Stimulated activated CD8-positive, alpha-beta memory T cell treated with anti-CD3 and anti-CD28 coated beads, Interleukin-7, amount 100 ng/mL, for 48 hours (primary cell): ENCODE results near the gene RACGAP1.

Source experiments
- DNase-seq, 2 donors: peaks; one replicate each; pipeline ENCODE4 v3.0.0-alpha.2; 2020; ENCODE audit warnings: low read depth in 1 of 2; ENCODE audit errors: extremely low read depth in 1 of 2

The RACGAP1 gene

DNA sequence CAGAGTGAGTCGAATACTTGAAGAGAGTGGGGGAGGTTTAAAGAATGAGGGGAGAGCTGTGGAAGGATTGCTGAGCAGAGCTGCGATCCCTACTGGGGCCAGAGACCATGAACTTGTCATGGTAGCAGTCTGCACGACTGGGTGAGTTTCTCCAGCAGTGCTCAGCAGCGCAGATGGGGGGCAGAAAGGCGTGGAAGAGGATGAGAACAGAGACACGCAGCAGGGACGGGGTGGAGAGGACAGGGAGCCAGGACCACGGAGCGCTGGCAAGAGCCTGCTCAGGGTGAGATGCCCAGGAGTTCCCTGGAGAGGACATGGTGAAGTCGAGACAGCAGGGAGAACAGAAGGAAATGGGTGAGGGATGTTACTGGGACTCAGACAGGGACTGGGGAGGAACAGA lies 54.6 kb downstream of the RACGAP1 start:
- DNase-seq = no peak

DNA sequence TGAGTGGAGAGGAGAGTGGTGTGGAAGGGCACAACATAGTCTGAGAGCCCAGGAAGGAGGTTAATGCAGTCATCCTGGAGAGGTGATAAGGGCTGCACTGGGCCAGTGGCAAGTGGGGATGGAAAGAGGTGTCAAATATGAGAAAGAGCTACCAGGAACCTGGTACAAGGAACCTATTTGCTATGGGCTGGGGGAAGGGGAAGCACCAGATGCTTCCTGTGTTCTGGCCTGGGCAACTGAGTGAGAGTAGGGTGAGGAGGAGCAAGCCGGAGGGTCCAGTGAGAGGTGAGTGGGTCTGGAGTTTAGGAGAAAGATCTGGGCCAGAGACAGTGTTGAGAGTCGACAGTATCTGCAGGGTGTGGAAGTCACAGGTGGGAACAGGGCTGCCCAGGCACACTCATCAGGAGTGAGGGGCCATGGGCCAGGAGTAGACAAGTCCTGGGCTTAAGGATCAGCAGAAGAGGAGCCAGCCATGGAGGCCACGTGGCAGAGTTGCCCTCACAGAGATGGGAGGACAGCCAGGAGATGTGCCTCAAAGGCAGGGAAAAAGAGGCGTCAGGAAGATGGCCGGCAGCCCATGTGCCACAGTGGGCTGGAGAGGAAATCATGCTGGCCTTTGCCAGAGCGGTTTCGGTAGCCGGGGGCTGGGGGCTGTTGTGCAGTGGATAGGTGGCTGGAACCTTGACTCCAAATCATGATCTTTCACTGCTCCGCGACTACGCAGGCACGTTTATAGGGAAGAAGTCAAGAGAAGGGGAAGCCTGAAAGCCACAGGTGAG lies 55.5 kb downstream of the RACGAP1 start:
- DNase-seq = no peak

GRCh38 chr12:49969027-49969426 lies 56.3 kb downstream of the RACGAP1 start:
- DNase-seq = no peak

DNA sequence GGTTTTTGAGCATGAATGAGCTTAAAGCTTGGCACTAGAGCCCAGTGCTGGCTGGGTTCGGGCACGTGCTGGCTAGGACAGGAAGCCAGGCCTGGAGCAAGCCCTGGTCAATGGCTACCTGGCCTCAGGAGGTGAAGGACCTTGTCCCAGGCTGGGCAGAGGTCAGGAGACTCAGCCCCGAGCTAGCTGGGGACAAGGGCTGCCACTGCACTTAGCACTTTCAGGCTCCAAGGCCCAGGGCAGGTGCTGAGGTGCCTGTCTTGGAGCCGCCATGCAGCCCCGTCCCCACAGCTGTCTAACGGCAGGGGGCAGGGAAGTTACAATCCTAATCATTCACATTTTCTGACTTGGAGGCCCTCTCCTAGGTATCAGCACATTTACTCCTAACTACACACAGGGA lies 56.8 kb downstream of the RACGAP1 start:
- DNase-seq = no peak

- DNase-seq = no peak
Observed at GRCh38 chr12:49967777-49968250, 57.5 kb downstream of the RACGAP1 start.

DNA sequence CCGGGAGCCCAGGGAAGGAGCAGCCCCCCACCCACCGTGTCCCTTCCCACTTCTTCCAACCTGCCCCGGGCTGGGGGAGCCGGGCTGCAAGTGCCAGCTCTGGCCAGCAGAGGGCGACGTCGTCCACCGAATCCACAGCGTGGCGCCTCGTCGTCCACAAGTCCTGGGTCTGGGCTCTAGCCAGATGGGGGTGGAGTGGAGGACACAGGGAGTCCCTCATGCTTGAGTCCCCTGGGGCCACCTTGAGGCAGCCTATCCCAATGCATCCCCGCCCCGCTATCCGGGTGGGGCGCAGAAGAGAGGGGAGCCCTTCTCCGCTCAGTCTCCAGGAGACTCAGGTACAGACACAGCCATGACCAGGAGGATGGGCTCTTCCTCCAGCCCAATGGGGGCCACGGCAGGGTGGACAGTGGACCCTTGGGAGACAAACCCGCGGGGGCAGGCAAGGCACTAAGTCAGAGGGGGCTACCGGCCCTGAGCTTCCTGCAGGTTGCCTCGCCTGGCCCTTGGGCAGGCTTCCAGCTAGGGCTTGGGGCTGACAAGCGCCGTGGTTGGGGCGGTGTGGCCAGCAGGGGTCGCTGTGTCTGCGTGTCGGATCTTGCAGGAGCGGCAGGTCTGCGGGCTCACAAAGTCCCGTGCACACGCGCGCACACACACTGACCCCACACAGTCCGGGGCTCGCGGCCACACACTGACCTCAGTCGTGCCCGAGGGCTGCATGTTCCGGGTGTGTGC lies 58.1 kb downstream of the RACGAP1 start:
- DNase-seq = peak; percentile 73 to 81

DNA sequence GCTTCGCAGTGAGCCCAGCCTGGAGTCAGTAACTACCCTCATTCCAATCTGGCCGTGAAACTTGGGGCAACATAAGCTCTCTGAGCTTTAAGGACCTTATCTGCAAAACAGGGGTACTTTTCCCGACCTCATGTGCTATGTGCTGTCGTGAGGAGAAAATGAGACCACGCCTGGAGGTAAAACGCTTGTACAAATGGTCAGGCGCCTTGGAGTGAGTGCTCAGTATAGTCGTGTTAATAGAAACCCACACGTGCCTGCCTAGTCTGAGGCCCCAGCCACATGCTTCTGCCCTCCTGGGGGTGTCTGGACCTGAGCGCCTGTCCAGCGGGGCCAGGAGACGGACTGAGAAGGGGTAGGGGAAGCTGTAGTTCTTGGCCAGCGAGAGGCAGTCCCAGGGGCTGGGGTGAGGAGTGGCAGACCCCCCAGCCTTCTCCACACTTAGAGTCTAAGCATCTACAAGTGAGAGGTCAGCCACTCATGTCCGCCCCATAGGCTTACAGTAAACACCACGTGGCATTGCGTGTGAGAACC lies 58.7 kb downstream of the RACGAP1 start:
- no peak for DNase-seq

- DNase-seq = no peak
Observed at GRCh38 chr12:49965836-49966235, 59.5 kb downstream of the RACGAP1 start.

DNA sequence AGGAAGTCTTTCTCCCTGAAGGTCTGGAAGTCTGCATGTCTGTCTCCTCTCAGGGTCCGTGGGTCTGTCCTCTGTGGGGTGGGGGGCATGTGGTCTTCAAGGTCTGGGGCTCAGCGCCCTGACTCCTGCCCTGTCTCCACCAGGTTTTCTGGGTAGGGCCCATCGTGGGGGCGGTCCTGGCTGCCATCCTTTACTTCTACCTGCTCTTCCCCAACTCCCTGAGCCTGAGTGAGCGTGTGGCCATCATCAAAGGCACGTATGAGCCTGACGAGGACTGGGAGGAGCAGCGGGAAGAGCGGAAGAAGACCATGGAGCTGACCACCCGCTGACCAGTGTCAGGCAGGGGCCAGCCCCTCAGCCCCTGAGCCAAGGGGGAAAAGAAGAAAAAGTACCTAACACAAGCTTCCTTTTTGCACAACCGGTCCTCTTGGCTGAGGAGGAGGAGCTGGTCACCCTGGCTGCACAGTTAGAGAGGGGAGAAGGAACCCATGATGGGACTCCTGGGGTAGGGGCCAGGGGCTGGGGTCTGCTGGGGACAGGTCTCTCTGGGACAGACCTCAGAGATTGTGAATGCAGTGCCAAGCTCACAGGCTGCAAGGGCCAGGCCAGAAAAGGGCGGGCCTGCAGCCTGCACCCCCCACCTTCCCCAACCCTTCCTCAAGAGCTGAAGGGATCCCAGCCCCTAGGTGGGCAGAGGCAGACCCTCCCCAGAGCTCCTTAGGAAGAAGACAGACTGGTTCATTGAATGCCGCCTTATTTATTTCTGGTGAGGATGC lies 60.3 kb downstream of the RACGAP1 start:
- no peak for DNase-seq

- DNase-seq = no peak
Observed at GRCh38 chr12:49963976-49964815, 61.1 kb downstream of the RACGAP1 start.

DNA sequence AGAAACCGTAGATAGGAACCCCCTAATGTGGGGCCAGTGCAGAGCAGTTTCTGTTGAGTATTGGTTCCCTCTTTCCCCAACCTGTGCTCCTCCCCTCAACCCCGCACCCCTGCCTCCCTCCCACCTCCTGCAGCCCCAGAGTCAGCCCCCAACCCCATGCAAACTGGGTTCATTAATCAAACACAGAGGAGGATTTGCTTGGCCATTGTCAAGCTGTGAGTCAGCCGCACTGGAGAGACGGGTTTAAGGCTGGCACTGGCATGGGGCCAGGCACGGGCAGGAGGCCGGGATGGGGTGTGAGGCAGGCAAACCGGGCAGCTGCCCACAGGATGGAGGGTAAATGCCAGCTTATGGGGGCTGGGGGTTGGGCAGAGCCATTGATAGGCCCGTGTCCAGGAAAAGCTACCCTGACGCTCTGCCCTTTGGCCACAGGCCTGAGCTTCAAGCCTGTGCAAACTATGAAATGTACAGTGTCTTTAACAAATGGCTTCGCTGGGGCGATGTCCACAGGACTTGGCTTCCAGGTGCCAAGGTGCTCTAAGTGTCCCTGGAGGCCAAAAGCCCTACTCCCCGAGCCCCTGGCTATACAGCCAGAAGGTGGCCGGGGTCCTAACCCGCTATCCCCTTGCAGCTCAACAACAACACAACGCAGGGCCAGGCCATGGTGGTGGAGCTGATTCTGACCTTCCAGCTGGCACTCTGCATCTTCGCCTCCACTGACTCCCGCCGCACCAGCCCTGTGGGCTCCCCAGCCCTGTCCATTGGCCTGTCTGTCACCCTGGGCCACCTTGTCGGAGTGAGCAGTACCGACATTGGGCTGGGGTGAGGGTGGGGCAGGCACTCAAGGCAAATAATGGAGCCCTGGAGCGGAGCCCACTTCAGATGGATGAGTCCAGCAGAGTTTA lies 62.2 kb downstream of the RACGAP1 start:
- no peak for DNase-seq

DNA sequence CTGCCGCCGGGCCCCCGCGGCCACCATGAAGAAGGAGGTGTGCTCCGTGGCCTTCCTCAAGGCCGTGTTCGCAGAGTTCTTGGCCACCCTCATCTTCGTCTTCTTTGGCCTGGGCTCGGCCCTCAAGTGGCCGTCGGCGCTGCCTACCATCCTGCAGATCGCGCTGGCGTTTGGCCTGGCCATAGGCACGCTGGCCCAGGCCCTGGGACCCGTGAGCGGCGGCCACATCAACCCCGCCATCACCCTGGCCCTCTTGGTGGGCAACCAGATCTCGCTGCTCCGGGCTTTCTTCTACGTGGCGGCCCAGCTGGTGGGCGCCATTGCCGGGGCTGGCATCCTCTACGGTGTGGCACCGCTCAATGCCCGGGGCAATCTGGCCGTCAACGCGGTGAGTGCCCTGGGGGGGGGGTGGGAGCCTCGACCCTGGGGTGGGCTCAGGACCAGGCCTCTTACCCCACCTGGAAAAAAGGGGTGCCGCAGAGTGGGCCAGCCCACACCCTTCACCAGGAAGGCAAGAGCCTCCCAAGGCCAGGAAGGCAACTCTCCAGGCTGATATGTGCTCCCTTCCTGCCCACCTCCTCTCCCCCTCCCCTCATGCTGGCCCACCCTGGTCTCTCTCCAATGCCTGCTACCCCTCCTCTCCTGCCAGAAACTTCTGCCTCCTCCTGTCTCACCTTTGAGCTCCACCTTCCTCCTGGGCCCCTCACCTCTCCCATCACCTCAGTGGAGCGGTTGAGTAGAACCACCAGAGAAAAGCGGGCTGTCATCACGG lies 63.1 kb downstream of the RACGAP1 start:
- no peak for DNase-seq

GRCh38 chr12:49961111-49961922 lies 64.0 kb downstream of the RACGAP1 start, which contains the start of gene AQP5:
AQP5 (plus strand) TSS chr12:49961872; CDS start chr12:49962018, 146 bp downstream.
- no peak for DNase-seq

- DNase-seq = no peak
Observed at GRCh38 chr12:49960474-49961110, 64.7 kb downstream of the RACGAP1 start.

- no peak for DNase-seq
Observed at GRCh38 chr12:49959685-49960473, 65.4 kb downstream of the RACGAP1 start.

DNA sequence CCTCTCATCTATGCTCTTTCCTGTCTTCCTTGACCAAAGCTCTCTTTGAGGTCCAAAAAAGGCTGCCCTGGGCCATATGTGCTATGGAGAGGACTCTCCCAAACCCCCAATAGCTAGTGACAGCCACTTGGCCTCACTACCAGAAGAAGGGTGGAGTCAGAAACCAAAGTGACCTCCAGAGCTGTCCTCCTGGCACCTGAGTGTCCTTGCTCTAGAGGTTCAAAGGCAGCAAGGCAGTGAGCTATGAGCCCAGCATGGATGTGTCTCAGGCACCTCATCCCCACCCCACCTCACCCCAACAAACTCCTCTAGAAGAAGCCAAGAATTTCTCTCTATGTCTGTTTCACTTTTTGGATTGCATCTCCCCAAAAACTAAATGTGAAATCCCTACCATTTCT lies 67.7 kb downstream of the RACGAP1 start:
- no peak for DNase-seq
